Epidermal melanocyte (primary cell): Measurements from ENCODE around the gene ALDOB.

Source experiments
- DNase-seq: peaks from one replicate; pipeline ENCODE4 v3.0.0; 2011; ENCODE audit warnings: low spot score; ENCODE audit not compliant: insufficient read length

ALDOB gene

GRCh38 chr9:101435601-101436079, at the start of gene ALDOB:
Gene ALDOB (minus strand): TSS chr9:101435774. CDS start chr9:101430887, 4,887 bp downstream.
- DNase-seq: no peak

DNA sequence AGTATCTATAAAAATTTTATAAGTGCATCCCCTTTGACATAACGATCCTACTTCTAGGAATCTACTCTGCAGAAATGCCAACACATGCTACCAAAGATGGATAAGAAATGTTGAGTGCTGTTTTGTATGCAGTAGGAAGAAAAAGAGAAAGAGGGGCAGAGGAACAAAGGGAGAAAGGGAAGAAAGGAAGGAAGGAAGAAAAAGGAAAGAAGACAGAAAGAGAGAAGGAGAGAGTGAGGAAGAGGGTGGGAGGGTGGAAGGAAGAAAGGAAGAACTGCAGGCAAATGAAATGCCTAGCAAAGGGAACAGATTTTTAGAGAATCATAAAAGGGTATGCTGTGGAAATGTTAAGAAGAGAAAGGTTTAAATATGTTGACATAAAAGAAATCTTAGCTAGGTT, 48.5 kb upstream of the ALDOB start:
- DNase-seq: no peak

DNA sequence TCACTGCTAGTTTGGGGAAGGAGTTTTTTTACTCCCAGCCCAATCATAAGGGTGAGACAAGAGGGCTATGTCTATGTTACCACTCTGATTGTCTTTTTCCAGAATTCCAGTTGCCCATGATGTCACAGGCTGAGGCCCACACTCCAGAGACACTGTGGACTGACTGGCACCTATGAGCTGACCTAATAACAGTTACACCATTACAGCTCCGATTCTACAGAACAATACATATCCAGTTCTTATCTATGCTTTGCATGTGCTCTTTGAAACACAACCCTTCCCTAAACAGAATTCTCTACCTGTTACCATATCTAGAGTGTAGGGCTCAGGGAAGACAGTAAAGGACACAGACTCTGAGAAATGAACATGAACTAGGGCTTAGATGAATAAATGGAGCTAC, 45.7 kb upstream of the ALDOB start:
- DNase-seq: no peak

DNA sequence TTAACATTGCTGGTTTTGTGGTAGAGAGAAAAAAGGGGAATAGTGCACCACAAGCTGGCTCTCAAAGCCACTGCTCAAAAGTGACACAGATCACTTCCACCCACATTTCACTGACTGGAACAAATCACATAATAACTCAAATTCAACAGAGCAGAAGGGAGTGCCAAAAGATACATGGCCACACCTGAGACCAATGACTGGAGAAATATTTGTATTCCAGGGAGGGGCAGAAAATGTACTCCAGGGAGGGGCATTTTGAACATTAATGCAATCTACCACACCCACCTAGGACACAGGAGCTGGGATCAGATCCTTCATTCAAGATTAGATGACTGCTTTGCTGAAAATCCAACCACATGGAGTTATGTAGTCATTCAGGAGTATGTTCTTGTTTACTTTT, 44.8 kb upstream of the ALDOB start:
- DNase-seq: no peak

DNA sequence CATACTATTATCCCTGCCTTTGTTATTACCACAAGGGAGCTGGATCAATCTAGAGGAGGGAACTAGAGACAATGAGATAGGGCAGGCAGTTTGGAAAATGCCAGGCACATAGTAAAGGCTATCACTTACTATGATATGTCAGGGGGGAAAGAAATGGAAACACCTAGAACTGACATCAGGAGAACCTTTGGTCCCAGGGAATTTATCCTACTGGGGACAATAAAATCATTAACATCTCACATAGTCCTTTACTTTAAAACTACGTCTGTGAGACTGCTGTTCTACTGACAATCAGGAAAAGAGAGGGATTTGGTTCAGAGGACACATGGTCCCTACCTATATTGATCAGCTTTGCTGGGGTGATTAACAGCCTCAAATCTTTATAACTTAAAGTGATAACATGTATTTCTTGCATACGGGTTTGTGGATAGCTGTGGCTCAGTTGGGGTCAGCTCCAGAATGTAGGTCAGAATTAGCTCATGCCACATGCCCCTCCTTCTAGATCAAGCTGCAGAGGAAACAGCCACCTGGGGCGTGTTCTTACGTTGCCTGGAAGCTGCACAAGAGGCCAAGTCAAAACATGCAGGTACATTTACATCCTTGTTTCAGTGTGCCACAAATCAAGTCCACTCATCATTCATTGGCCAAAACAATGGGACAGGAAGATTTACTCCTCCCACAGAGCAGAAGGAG, 43.9 kb upstream of the ALDOB start:
- DNase-seq: no peak

GRCh38 chr9:101478906-101479305, 43.3 kb upstream of the ALDOB start:
- no peak for DNase-seq

DNA sequence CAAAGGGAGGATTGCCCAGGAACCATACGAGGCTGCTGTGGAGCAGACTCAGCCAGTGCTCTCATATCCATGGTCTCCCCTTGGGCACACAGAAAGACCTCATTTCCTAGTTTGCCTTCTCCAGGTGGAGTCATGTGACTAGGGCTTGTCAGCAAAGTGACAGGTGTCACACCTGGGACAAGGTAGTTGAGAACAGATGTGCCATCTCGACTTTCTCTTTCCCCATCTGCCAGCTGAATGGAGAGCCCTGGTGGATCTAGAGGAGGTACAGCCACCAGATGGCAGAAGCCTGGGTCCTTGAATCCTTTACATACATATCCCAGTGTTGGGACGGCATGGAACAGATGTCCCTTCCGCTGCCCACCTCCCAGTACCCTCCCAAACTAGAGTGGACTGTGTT, 42.9 kb upstream of the ALDOB start:
- DNase-seq: no peak

DNA sequence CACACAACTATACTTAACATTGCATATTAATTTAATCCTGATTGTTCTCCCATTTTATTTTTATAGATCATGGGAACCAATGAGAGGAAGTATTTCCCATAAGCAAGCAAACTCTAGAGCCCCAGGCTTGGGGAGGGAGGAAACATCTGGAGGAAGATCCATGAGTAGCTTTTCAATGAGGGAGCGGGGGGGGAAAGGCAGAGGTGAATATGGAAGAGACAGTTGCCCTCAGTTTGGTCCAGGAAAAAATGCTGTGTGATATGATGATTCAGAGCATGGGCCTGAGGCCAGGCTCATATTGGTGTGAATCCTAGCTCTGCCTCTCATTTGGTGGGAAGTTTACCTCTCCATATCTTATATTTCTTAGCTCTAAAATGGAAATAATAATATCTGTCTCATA, 42.2 kb upstream of the ALDOB start:
- no peak for DNase-seq

- DNase-seq: no peak
These were observed 41.6 kb upstream of the ALDOB start for GRCh38 chr9:101477214-101477613.

DNA sequence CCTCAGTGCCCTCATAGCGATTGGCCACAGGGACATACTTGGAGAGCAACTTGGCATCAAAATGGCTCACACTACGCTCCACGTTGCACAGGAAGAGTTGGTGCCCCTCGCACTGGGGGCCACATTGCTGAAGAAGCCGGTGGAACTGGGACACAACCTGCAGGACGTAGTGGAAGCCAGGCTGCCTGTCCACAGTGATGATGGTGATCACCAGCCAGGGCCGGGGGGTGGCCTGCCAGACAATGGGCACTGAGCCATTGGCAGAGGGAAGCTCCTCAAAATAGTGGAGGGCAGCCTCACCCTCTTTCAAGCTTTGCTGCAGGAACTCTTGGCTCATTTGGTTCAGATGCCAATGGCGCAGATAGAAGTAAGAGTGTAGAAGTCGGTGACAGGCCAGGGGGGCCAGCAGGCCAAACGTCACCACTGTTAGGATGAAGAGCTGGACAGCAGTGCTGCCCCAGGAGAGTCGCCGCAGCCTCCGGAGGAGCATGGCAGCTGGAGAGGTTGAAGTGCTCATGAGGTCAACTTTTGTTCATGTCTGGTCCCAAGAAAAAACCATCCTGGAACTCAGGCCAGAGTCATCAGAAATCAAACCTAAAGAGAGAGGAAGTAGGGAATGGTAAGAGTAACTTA, 41.1 kb upstream of the ALDOB start:
- DNase-seq: no peak

- no peak for DNase-seq
These were observed 37.3 kb upstream of the ALDOB start for GRCh38 chr9:101472891-101473290.

DNA sequence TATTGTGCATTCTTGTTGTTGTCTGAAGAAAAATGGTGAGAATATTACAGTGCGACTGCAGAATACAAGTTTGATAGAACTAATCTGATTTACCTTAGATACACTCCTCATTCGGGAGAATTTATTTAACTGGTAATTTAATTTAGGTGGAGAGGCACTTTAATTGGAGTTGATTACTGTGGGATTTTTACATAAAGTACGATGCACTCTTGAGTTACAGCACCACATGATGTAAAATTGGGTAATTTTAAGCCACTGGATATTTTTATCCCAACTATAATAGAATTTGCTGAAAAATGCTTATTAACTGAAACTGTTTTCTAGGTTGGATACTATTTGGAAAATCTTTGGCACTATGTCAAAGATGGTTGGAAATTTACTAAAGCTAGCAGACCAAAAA, 35.4 kb upstream of the ALDOB start:
- DNase-seq: no peak

GRCh38 chr9:101470021-101470420, 34.4 kb upstream of the ALDOB start:
- no peak for DNase-seq

- no peak for DNase-seq
These were observed 33.5 kb upstream of the ALDOB start for GRCh38 chr9:101469026-101469425.

- DNase-seq: no peak
These were observed 32.5 kb upstream of the ALDOB start for GRCh38 chr9:101468116-101468515.

DNA sequence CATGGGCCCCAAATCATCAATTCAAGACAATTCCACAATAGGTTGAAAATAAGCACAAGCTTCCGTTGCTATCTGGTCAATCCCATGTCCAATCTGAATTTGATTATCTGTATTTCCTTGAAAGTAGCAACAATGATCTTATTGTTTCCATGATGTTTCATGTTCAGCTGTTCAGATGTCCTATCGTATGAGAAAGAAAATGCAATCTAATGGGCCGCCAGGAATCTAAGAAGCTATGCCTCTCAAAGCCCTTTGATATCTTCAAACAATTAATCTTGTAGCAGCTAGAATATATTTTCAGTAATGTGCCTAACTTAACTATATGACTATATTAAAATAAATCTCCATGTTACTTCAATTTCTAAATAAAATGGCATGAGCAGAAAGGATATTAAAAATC, 32.1 kb upstream of the ALDOB start:
- DNase-seq: no peak

- DNase-seq: no peak
These were observed 31.3 kb upstream of the ALDOB start for GRCh38 chr9:101466863-101467262.

- no peak for DNase-seq
These were observed 29.8 kb upstream of the ALDOB start for GRCh38 chr9:101465326-101465915.

- DNase-seq: no peak
These were observed 27.8 kb upstream of the ALDOB start for GRCh38 chr9:101463397-101463796.

GRCh38 chr9:101462558-101462957, 27.0 kb upstream of the ALDOB start:
- DNase-seq: no peak

GRCh38 chr9:101460965-101461364, 25.4 kb upstream of the ALDOB start:
- no peak for DNase-seq

DNA sequence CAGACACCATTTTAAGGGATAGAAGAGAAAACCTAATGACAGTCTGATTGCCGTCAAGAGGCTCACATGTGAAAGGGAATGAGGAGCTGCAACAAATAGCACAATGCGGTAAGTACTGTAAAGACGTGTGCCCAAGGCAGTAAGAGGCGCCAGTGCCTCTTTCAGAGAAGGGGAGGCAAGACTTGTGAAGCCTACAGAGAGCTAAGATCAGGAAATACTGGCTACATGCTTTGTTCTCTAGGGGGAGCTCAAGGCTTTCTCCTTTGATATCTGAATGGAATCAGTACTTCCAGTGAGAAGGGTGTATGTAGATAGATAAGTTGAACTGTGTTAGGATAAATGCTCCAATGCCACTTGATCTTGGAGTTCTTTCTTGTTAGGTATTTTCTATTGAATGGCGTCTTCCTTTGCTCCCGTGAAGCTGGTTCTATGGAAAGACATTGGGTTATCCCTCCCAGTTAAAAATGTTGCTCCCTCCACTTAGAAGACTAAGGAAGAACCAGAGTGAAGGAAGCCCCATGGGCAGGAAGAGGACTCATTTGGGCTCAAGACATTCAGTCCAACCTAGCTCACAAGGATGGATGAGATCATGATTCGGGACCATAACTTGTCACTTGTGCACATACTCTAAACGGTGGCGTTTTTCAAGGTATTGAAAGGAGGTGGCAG, 23.5 kb upstream of the ALDOB start:
- peak; percentile 52 for DNase-seq
